Cardiac fibroblast (primary cell): ENCODE data around the gene SNRNP40.
"Not testable (repeated sequence)": the region's sequence is repeated elsewhere in the genome, so short reads cannot be mapped to it uniquely, and the experiment has no call there.

Experiments used
- DNase-seq, 2 donors: peaks; one replicate each; pipeline versions ENCODE4 v3.0.0 to v3.0.0-alpha.2; 2010; ENCODE audit warnings: low read depth in 2 of 2
- H3K4me3 ChIP-seq, 2 donors: replicated peaks in 1 of 2; 1 replicate in 1 of 2; 2 replicates in 1 of 2; pipeline ENCODE4 v1.5.1; 2011; ENCODE audit warnings: low read depth in 2 of 2, low read length in 2 of 2, mild to moderate bottlenecking in 2 of 2, moderate library complexity in 1 of 2
- CTCF ChIP-seq: IDR thresholded peaks from one replicate; pipeline ENCODE4 v1.5.1; 2011; ENCODE audit warnings: low read depth, mild to moderate bottlenecking, low read length, inconsistent platforms

Gene SNRNP40

DNA sequence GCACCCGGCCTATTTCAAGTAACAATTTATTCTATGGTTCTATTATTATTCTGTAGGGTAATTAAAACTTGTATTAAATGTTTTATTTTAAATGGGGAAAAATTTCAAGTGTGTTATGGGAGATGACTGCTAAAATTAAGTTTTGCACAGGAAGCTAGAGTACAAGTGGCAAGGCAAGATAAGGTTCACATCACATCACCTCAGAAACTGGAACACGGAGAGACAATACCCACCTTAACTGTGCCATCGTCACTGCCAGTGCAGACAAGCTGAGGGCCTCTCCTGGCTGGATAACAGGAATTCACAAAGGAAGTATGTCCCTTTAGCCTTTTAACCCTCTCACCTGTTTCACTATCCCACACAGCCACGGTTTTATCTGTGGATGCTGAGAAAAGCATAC is 7.6 kb downstream of the SNRNP40 start:
- no peak for TF ChIP-seq CTCF
- no peak for DNase-seq
- H3K4me3 ChIP-seq: no peak overlapping the region

- not testable (repeated sequence) for DNase-seq, H3K4me3 ChIP-seq
Measured at GRCh38 chr1:31287791-31288190, 8.8 kb downstream of the SNRNP40 start.

DNA sequence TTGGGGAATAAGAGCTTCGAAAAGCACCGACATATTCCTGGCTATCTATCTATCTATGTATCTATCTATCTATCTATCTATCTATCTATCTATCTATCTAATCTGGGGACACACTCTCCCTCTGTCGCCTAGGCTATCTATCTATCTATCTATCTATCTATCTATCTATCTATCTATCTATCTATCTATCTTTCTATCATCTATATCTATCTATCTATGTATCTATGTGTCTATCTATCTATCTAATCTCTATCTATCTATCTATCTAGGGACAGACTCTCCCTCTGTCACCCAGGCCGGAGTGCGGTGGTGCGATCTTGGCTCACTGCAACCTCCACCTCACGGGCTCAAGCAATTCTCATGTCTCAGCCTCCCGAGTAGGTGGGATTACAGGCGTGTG is 14.2 kb downstream of the SNRNP40 start:
- H3K4me3 ChIP-seq, DNase-seq: not testable (repeated sequence)

DNA sequence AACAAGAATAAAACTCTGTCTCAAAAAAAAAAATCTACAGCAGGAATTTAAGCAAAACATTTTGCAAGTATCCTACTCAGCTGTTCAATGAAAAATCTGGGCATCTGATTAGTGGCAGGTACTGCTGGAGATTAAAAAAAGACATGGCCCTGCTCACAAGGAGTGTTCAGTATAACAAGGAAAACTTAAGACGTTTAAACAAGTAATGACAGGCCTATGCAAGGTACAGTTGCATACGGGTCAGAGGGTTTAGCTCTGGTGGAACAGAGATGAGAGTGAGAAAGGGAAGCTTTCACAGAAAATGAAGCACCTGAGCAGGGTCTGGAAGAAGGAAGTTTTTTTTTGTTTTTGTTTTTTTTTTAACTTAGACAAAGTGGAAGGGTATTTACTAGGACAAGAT is 23.0 kb downstream of the SNRNP40 start:
- no peak for DNase-seq
- no peak for TF ChIP-seq CTCF

DNA sequence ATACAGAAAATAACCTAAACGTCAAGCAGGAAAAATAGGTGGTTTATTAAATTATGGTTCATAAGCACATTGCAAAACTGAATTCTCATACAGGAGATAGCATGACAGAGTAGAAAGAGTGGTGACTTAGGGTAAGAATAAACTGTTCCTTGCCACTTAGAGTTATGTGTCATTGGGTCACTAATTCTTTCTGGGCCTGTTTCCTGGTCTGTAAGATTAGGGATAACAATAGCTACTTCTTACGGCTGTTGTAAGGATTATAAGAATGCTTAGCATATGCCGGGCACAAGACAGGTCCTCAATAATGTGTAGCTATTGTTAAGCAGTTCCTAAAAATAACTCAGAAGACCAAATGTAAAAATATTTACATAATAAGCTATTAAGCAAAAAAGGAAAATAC is 24.2 kb downstream of the SNRNP40 start:
- no peak for DNase-seq
- no peak for TF ChIP-seq CTCF
- H3K4me3 ChIP-seq: no peak overlapping the region

More for the DNA sequence above, 23.0 kb downstream of the SNRNP40 start:
- H3K4me3 ChIP-seq: no peak overlapping the region

GRCh38 chr1:31266547-31266946 is 30.0 kb downstream of the SNRNP40 start:
- no peak for TF ChIP-seq CTCF
- no peak for DNase-seq
- H3K4me3 ChIP-seq: no peak overlapping the region

DNA sequence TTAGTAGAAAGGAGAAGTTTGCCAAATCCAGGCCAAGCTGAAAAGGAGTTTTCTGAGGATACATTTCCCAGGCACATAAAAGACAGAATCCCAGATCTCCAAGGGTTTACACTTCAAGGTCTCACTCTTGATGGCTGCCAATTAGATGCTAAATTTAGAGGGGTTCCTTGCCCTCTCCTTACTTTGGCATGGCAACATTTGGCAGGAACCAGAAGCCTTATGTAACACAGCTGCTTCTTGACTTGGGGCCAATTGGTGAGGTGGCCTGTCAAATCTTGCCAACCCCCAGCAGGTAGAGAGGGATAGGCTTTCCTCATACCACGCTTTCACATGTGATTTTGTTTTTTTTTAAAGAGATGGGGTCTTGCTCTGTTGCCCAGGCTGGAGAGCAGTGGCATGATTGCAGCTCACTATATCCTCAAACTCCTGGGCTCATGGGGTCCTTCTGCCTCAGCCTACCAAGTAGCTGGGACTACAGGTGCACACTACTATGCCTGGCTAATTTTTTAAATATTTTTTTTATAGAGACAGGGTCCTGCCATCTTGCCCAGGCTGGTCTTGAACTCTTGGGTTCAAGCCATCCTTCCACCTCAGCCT is 31.7 kb downstream of the SNRNP40 start:
- no peak for DNase-seq
- H3K4me3 ChIP-seq: no peak overlapping the region
- no peak for TF ChIP-seq CTCF

DNA sequence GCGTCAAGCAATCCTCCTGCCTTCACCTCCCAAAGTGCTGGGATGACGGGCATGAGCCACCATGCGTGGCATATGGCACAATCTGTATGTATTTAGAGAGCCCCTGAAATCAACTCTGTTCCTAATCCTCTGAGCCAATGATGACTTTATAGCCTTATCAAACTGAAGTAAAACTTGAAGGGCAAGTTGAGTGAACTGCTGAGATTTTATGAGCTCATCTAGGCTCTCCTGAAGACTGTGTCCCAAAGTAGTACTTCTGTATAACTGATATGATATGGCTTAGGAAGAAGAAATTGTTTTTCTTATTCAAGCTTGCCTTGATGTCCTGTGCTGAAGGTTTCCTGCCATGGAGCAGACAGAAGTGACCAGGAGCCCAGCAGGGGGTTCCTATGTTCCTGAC is 33.2 kb downstream of the SNRNP40 start:
- H3K4me3 ChIP-seq: no peak overlapping the region
- no peak for DNase-seq
- no peak for TF ChIP-seq CTCF

DNA sequence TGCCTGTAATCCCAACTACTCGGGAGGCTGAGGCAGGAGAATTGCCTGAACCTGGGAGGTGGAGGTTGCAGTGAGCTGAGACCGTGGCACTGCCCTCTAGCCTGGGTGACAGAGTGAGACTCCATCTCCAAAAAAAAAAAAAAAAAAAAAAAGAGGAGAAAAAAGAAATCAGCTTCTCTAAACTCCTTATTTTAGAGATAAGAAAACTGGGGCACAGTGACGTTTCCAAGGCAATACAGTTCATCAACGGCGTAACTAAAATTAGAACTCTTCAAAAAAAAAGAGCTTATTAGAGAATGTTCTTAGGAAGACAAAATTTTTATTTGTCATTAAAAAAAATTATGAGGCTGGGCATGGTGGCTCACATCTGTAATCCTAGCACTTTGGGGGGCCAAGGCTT is 34.2 kb downstream of the SNRNP40 start:
- H3K4me3 ChIP-seq, DNase-seq: not testable (repeated sequence)
